ENCODE results near the gene ENTR1.

Gene ENTR1

DNA sequence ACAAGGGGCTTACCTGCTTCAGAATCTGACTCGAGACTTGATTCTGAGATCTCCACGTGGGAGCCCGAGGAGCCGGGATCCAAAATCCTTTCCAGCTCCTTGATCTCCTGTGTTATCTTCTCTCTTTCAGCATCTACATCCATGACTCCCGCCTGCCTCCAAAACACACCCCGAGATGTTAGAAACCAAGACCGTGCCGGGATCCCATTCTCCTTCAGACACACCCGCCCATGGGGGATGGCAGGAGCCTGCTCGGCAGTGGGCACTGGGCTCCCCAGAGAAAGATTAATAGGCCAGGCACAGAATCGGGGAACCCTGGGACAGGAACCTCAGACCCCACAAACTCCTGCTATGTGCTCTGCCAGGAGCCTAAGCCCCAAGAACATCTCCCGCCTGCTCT, 12.1 kb downstream of the ENTR1 start:
- no peak for DNase-seq

DNA sequence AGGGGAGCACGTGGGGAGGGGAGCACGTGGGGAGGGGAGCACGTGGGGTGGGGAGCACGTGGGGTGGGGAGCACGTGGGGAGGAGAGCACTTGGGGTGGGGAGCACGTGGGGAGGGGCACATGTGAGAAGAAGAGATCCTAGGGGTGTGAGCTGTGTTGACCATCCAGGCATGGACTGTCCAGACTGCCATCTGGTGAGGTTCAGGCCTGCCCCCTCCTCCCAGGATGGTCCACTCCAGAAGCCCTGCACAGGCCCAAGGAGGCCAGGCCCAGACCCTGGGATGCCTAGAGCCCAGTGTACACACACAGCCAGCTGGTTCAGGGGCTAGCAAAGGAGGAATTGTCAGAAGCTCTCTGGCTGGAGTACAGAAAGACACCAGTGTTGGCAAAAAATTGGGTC, 12.8 kb downstream of the ENTR1 start:
- DNase-seq = no peak

DNA sequence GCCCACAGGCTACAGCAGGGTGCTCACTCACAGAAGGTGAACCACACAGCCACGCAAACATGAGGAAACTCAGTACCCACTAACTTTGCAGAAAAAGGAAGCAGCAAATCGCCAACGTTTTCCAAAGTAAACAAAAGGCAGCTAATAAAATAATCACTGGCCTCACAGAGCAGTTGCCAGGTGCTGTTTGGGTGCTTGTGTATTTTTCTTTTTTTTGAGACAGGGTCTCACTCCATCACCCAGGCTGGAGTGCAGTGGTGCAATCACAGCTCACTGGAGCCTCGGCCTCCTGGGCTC, 14.2 kb downstream of the ENTR1 start:
- no peak for DNase-seq

DNA sequence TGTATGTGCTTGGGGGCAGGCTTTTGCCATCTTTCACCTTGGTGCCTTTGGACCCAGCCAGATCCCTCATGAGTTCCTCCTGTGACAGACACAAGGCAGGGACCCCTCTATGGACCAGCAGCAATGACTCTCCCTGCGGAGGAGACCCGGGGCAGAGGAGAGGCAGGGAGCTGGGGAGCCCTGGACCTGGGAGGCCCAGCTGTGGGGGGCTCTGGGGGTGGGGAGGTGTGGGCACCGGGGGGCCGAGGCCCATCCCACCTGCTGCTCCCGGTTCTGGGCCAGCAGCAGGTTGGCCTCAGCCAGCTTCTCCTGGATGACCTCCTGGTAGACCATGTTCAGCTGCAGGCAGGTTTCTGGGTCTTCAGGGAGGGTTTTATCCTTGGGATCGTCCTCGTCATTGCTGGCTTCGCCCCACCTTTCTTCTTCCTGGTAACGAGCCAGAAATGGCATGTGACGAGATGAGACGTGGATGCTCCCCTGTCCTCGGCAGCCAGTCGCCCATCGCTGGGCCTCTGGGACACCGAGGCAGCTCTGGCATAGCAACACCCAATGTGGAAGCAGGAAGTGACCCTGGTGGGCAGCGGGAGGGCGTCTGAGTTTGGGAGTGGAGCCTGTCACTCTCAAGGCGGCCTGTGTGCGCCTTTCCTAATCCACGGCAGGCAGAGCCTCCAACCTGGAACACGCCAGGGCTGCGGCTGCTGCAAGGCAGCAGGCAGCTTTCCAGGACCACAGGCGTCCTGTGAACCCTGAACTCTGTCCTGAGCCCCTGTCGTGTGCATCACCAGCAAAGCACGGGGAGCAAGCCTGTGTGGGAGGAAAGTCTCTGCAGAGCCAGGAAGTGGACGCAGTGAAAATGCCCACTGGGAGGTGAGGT, 14.8 kb downstream of the ENTR1 start:
- no peak for DNase-seq

DNA sequence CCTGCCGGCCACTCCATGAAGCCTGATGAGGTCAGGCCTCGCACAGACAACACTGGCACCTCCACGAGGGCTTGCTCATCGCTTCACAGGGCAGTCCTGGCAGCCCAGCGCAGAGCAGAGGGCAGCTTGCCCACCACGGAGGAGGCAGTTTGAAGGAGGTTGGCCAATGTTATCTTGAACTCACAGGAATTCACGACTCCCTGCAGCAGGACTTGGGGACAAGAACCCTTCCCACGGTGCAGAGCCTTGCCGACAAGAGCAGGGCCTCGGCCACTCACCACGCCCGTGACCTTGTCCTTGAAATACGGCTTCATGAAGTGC, 15.4 kb downstream of the ENTR1 start:
- DNase-seq = no peak

DNA sequence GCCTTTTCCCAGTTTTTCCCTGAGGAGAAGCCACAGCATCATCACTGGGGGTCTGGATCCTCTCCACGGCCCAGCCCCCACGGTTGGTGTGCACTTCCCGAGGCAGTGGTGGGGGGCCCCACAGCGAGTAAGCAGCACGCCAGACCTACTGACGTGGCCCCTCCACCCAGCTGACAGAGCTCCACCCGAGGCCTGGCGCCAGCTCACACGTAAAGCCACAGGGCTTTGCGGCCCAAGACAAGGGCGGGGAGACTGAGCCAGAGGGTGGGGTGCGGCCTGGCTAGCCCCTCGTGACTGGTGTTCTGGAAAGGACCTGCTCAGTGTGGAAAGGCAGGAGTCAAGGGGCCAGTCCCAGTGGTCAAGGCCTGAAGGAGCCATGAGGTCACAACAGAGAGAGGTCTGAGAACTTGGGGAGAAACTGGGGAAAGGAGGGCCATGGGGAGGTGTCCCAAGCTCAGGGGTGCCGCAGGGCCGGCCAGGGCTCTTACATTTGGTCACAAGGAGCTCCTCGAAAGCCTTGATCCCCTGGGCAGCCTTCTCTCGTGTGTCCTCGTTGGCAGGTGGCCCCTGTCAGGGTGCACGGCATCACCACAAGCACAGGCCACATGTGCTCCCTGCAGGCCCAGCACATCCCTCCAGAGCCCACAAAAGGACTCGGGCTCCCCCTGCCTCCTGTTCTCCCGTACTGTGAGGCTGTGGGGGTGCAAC, 15.9 kb downstream of the ENTR1 start:
- no peak for DNase-seq

DNA sequence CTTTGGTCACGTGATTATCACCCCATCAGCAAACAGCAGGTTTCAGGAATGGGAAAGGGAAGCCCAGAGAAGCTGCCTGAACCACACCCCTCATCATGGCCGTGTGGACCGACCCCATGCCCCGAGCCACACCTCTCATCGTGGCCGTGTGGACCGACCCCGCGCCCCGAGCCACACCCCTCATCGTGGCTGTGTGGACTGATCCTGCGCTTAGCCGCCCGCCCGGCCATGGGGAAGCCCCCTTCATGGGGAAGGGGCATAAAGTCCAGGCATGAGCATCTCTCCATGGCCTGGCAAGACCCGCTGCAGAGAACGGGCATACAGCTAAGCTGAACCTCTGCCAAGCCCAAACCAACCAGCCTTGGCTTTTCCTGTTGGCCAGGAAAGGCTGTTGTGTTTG, 16.9 kb downstream of the ENTR1 start:
- no peak for DNase-seq

DNA sequence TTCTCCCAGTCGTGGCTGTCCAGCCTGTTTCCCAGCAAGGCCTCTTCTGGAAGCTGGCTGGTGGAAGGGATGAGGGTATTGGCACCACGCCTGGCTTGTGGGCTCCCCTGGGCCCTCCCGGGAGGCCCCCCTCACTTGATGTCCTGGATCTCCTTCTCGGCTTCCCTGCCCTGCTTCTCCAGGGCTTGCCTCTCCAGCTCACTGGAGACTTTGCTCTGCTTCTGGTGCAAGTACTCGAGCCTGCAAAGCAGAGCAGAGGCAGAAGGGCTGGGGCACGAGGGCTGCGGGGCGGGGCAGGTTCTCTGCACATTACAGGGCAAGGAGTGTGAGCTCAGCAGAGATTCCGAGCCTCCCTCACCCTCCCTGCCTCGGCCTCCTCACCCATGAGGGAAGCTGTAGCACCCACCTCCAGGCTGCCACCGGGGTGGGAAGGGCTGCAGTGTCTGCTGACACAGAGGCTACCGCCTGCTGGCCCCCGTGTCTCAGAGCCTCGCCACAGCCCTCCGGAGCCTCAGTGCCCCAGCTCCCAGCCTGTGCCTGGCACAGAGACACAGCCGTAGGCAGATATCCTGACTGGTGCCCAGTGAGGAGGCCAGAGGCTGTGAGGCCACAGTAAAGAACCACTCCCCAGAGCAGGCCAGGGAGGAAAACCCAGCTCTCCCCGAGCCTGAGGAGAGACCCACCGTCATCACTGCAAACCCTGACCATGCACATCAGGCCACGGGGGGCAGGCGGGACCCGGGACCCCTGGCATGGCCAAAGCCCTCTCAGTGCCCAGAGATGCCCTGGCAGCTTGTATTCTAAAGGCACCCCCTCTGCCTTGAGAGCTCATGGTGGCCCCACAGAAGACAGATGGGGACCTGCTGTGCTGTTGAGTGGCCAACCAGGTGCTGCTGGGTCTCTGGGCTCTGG, 17.6 kb downstream of the ENTR1 start:
- no peak for DNase-seq

DNA sequence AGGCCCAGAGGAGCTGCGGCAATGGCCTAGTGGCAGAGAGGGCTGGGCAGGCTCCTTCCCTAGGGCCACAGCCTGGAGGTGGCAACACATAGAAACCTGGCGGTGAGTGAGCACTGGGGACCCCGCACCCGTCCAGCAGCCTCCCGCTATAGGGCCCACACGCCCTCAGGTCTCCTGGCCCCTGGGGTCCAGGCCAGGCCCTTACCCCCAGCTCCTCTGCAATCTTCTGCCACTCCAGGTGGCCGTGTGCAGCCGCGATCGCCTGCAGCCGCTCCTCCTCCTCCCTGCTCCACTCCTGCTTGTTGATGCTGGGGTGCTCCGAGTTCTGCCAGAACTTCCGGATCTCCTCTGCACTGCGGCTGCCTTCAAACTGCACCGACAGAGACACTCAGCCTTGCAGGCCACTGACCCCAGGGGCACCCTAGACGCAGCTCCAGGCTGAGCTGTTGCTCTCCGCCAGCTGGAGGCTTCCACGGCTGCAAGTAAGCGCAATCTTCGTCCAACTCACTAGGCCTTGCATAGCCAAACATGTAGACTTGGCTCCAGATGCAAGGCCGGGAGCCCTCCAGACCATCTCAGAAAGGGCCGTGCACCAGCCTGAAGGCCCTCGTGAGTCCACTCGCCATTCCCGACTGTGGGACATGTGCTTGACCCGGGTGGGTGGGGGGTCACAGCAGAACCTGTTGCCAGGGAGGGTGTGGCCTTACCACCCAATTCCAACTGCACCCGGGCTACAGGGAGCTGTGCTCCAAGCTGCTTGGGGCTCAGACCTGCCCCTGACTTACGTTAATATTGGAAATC, 18.5 kb downstream of the ENTR1 start:
- DNase-seq = no peak

DNA sequence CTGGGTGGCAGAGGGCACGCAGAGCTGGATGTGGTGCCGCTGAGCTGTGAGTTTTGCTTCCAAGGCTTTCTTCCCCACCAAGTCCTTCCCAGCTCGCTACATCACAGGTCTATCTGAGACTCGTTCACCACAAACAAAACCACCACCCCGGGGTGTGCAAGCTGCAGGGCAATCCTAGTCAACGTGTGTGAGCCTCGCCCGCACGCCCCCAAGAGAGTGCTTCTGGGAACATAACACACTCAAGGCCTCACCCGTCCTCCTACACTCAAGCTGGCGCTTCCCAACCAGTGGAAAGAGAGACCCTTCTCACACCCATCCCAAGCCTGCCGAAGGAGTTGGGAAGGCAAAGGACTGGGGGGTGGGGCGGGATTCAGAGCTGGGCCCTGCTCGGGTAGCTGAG, 21.0 kb downstream of the ENTR1 start:
- no peak for DNase-seq

DNA sequence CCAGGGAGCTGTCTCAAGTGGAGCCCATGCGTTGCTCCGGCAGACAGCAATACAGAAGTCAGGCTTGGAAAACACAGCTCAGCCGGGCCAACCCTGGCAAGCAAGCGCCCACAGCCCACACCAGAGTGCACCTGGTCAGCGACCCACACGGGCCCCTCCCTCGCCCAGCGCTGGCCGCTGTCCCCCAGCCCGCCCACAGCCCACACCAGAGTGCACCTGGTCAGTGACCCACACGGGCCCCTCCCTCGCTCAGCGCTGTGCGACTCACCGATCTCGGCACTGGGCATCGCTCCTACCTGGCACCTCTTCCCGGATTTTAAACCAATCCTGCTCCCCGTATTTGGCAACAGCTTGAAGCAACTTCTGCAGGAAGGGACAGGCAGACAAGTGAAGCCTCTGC, 23.2 kb downstream of the ENTR1 start:
- DNase-seq = no peak

DNA sequence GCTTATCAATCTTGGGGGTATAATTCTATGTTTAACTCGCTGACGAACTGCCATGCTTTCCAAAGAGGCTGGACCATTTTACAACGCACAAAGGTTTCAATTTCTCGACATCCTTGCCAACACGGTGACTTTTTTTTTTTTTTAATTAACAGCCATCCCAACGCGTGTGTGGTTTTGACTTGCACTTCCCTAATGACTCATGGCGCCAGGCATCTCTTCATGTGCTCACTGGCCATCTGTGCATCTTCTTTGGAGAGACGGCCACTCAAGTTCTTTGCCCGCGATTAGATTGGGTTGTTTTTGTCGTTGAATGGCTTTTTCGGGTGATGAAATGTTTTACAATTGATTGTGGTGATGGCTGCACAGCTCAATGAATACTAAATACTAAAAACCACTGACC, 24.4 kb downstream of the ENTR1 start:
- no peak for DNase-seq

DNA sequence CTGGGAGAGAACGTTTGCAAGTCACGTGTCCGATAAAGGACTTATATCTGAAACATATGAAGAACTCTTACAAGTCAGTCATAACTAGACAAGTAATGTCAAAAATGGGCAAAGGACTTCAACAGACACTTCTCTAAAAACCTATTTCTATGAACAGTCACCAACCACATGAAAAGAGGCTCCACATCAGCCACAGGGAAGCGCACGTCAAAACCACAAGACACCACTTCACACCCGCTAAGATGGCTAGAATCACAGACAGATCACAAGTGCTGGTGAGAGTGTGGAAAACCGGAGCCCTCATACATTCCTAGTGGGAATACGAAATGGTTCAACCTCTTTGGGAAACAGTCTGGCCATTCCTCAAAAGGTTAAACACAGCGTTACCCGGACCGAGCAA, 25.4 kb downstream of the ENTR1 start:
- DNase-seq = no peak

DNA sequence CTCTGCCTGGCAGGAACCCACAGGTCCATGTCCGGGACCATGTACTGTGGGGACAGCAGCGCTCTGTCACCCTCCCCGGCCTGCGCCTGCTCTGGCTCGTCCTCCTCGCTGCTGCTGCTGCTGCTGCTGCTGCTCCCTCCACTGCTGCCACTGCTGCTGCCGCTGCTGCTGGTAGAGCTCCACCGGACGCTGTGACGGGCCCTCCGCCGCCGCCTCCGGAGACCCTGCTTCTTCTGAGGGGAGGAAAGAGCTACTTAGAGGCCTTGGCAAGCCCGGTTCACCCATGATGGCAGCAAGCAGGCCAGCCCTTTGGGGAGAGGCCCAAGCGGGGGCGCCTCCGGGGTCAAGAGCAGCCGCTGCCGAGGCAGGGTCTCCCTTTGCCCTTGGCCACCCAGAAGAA, 27.0 kb downstream of the ENTR1 start:
- DNase-seq = no peak

DNA sequence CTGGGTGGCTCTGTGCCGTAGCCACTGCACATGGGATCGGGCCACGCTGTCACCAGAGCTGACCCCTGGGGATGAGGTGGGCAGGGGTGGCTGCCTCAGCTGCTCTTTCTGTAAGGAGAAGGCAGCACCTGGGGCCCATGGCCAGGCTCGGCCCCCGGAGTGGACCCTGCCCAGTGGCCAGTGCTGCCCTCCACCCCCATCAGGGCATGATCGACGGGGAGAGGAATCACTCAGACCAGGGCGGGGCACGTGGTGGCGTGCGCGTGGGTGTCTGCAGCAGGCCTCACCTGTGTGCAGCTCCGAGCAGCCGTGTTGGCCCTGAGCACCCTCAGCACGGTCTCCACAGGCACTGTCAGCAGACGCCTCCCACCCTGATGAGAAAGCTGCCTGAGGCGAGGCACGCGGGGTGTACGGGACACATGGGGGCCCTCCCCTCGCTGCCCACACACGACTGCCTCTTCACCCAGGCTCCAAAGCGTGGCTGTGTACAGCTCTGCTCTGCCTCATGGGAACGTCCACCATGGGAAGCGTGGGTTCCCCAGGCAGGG, 28.4 kb downstream of the ENTR1 start:
- no peak for DNase-seq

DNA sequence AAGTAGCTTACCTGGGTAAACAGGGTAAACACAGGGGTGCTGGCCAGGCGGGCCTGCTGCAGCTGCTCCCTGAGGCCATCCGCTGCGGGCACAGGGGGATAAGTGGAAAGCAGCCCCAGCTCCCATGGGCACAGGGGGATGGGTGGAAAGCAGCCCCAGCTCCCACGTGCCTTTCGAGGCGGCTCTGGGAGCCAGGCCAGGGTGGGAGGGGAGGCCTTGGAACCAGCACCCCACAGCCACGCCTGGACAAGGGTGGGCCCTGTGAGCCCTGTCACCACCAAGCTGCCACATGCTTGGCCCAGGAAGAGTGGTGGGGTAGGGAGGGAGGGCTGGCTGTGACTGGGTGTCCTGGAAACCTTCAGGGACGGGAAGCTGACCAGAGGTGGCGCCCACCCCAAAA, 29.1 kb downstream of the ENTR1 start:
- DNase-seq = no peak

DNA sequence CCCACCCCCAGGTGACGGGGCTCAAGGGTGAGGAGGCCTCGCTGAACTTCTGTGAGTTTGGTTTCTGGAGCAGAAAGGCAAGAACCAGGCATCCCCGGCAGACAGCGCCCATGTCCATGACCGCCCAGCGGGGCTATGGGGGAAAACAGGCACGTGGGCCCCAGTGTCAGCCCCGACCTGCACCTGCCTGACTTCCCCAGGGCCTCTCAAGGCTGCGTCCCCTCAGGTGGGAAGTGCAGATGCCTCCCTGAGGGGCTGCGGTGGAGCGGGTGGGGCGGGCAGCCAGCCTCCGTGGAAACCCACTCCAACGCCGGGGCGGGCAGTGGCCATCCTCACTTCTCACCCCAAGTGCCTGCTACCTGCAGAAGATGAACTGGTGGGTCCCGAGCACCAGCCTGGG, 30.0 kb downstream of the ENTR1 start:
- no peak for DNase-seq

DNA sequence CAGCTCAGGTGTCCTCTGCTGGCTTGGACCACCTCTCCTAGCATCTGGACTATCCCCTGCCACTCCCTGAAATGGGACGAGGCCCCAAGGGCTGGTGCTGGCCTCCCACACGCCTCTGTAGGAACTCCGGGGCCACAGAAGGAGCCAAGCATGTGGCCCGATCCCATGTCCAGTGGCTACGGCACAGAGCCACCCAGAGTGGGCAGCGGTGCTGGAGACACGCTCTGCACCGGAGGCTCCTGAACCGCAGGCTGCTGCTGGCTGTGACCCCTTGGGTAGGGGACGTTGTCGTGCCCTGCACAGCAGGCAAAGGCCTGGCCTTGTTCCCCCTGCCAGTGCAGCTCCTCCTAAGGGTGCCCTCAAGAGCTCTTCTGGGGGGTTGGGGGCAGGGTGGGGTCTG, 30.5 kb downstream of the ENTR1 start:
- no peak for DNase-seq

DNA sequence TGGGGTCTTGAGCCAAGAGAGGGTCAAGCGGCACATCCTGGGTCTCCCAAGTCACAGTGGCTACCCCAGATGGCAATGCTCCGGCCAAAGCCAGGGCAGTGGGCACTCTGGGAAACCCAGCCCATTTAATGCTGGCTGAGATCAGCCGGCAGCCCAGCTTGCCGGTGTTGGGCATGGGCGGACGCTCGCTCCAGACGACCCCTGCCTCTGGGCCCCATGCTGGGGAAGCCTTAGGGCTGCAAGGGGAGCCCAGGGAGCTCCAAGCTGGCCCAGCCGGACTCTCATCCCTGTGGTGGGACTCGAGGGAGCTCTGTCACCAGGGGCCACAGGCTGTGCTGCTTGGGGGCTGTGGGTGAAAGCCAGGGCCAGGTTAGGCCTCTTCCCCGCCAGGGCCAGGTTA, 31.0 kb downstream of the ENTR1 start:
- DNase-seq = no peak

DNA sequence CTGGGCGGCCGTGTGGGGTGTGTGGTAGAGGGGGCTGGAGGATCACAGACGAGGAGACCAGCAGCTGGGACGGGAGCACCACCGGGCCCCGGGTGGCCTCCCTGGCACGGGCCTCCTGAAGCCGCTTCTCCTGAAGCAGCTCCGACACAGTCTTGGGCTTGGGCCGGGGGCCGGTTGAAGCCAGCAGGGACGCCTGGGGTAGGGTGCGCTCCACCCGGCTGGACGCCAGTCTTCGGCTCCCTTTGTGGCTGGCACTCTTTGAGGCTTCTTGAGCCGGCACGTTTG, 31.5 kb downstream of the ENTR1 start:
- no peak for DNase-seq

DNA sequence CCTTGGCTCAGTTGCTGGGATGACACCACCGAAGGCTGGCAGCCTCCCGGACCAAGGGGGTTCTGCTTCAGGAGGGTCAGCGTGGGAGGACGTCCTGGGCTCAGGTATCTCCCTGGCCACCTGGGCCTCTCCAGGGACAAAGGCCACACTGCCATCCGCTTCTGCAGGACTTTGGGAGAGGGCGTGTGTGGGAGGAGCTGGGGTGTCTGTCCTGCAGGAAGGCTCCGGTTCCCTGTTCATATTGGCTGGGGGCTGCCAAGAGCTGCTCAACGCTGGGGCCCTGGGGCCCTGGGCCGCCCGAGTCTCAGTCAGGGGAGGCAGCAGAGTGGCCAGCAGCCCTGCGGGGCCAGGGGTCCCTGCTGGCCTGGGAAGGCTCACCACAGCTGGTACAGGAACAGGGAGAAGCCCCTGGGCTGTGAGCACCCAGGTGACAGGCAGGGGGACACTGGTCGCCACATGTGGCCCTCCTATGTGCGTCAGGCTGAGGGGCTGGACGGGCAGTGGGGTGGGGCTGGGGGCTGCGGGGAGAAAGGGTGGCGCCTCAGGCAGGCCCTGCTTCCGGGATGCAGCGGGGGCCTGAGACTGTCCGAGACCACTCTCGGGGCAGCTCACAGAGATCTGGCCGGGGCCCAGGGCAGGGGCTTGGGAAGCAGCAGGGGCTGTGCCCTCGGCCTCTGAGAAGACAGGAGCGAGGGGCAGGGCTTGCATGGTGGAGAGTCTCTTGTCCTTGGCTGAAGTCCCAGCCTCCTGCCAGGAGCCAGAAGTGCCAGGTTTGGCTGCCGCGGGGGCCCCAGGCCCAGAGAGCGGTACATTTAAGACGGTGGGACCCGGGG, 32.0 kb downstream of the ENTR1 start:
- no peak for DNase-seq
